GM19467 (cell line): Measurements from ENCODE around the gene RAD50.
A peak's percentile ranks its signal among the peaks of the same experiment; 100 is the strongest.

Experiments used
- ATAC-seq: cut with Tn5 transposase; IDR thresholded peaks from one replicate; pipeline ENCODE4 v1.9.1; 2021; ENCODE audit warnings: mild to moderate bottlenecking, moderate library complexity; ENCODE audit not compliant: unreplicated experiment

The RAD50 gene

GRCh38 chr5:132659598-132660493 lies 103.1 kb downstream of the RAD50 start:
- ATAC-seq: no peak

- ATAC-seq: no peak
Observed at GRCh38 chr5:132661231-132662003, 104.6 kb downstream of the RAD50 start.

GRCh38 chr5:132662004-132662401 lies 105.2 kb downstream of the RAD50 start:
- no peak for ATAC-seq

GRCh38 chr5:132662925-132663770 lies 106.4 kb downstream of the RAD50 start:
- ATAC-seq: peak; percentile 54

- peak; percentile 45 for ATAC-seq
Observed at GRCh38 chr5:132663771-132664695, 107.3 kb downstream of the RAD50 start.

GRCh38 chr5:132664696-132665209 lies 108.0 kb downstream of the RAD50 start:
- no peak for ATAC-seq

GRCh38 chr5:132665574-132666080 lies 108.8 kb downstream of the RAD50 start:
- ATAC-seq: no peak

- no peak for ATAC-seq
Observed at GRCh38 chr5:132666310-132667123, 109.7 kb downstream of the RAD50 start.

- ATAC-seq: no peak
Observed at GRCh38 chr5:132667309-132667708, 110.5 kb downstream of the RAD50 start.

- ATAC-seq: no peak
Observed at GRCh38 chr5:132667761-132668705, 111.3 kb downstream of the RAD50 start.

- no peak for ATAC-seq
Observed at GRCh38 chr5:132668706-132669454, 112.1 kb downstream of the RAD50 start.

- ATAC-seq: no peak
Observed at GRCh38 chr5:132669455-132669820, 112.7 kb downstream of the RAD50 start.

- no peak for ATAC-seq
Observed at GRCh38 chr5:132669966-132670882, 113.4 kb downstream of the RAD50 start.

GRCh38 chr5:132671000-132671399 lies 114.2 kb downstream of the RAD50 start:
- ATAC-seq: no peak

- no peak for ATAC-seq
Observed at GRCh38 chr5:132673488-132673887, 116.7 kb downstream of the RAD50 start.
